Fibroblast of the aortic adventitia (primary cell): ENCODE results near the gene FAAP20. TPM values are rescaled to one million over a fixed set of nuclear protein-coding genes. Genes with fewer than 3 reads are reported as not detected.

ENCODE experiments used
- DNase-seq: peaks from one replicate; pipeline ENCODE4 v3.0.0-alpha.2; 2010; ENCODE audit warnings: low read depth
- H3K4me3 ChIP-seq: 2 replicates; pipeline ENCODE4 v1.5.1; 2011; ENCODE audit warnings: low read depth, mild to moderate bottlenecking, control low read depth, low read length, moderate library complexity
- total RNA-seq: library from RNA; depleted of rRNA; stranded (reverse); fragments of >200 nt; gene quantifications from 2 replicates; pipeline ENCODE4 v1.2.3, GENCODE V29; 2012; ENCODE audit warnings: low replicate concordance
- TF ChIP-seq, protein P1 (sequence below): IDR thresholded peaks from 2 replicates; pipeline ENCODE4 v1.5.1; 2011; ENCODE audit warnings: mild to moderate bottlenecking, low read length, control low read depth, inconsistent platforms; ENCODE audit not compliant: insufficient read depth

FAAP20 gene
- total RNA-seq, 1 donor: 23.2 TPM

DNA sequence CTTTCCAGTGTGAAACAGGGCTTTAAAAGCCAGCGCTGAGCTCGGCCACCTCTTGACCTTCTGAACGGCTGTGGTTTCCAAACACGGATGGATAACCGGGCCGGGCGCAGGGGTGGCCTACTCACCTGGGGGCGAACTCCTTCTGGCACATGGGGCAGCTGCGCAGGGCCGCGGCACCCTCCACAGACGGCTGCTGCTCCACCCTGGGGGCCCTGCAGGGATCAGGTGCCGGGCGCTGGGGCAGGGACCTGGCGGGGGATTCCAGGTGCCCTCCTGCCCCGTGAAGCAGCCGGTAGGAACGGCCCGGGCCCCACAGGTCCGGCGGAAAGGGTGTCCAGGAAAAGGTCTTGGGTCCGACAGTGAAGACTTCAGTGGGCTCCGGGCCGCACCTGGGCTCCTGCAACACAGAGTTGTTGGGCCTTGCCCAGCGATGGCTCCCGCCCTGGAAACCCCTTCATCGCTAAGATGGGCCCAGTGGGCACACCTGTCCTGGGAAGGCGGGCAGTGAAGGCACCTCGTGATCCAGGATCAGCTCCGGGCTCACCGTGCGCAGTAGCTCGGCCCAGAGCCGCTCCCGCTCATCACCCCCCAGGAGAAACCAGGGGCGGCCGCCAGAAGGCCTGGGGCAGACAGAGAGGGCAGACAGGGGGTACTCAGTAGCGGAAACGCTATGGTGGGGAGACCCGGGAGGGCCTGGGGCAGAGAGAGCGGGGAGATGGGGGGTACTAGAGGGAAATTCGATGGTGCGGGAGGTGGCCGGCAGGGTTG is 874 bp downstream of the FAAP20 start:
- DNase-seq: no peak
- peak overlapping the region; percentile 60 for H3K4me3 ChIP-seq
- TF ChIP-seq, protein P1, sequence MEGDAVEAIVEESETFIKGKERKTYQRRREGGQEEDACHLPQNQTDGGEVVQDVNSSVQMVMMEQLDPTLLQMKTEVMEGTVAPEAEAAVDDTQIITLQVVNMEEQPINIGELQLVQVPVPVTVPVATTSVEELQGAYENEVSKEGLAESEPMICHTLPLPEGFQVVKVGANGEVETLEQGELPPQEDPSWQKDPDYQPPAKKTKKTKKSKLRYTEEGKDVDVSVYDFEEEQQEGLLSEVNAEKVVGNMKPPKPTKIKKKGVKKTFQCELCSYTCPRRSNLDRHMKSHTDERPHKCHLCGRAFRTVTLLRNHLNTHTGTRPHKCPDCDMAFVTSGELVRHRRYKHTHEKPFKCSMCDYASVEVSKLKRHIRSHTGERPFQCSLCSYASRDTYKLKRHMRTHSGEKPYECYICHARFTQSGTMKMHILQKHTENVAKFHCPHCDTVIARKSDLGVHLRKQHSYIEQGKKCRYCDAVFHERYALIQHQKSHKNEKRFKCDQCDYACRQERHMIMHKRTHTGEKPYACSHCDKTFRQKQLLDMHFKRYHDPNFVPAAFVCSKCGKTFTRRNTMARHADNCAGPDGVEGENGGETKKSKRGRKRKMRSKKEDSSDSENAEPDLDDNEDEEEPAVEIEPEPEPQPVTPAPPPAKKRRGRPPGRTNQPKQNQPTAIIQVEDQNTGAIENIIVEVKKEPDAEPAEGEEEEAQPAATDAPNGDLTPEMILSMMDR: no peak

DNA sequence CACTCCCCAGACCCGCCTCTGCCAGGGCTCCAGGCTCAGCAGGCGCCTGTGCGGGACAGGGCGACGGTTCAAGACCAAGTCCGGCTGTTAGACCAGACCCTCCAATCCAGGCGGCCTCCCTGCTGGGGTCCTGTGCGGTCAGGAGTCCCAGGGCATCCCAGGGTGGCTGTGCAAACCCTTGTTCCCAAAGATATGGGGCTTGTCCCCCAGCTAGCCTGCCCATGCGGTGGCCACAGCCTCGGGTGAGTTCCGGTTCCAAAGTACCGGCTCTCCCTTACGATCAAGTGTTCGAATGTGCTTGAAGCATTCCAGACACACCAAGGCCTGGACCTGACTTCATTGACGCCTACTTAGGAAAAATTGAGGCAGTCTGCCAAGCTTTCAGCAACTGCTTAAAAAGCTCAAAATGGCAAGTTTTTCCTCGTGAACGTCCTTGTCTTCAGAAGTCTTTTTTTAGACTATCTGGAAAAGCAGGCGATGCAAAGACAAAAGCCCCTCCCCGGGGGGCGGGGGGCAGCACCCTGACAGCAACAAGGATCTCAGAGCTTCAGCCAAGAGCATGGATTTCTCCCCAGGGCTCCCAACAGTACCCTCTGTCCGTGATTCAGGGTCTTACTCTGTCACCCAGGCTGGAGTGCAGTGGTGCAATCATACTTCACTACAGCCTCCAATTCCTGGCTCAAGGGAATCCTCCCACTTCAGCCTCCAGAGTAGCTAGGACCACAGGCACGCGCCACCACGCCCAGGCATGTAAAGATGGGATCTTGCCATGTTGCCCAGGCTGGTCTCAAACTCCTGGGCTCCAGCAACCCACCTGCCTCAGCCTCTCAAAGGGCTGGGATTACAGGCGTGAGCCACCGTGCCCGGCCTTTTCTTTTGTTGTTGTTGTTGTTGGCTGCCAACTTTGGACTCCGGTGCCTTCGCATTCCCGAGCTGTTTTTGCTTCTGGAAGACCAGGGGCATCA is 2.3 kb downstream of the FAAP20 start:
- TF ChIP-seq, protein P1: no peak
- H3K4me3 ChIP-seq: peak overlapping the region; percentile 43
- peak; percentile 94 for DNase-seq

DNA sequence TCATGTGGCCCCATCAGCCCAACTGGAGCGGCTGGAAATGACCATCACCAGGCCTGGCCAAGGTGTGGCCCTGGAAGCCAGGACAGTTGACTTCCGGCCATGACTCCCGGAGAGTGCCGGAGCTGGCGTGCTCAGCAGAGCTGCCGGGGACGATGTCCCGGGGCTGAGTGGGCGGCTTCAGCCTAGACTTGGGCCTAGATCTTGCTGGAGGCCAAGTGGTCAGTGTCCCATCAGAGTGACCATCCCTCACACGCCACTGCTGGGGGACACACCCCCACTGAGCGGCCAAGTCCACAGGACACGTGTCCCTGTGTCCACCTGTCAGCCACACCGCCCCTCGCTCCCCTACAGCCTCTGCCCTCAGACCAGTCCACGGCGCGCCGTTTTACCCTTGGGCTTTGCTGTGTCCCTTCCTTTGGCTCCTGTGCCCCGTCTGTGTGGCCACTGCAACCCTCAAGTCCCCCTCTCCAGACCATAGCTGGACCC is 4.0 kb downstream of the FAAP20 start:
- DNase-seq: no peak
- H3K4me3 ChIP-seq: peak overlapping the region; percentile 71
- TF ChIP-seq, protein P1: no peak

DNA sequence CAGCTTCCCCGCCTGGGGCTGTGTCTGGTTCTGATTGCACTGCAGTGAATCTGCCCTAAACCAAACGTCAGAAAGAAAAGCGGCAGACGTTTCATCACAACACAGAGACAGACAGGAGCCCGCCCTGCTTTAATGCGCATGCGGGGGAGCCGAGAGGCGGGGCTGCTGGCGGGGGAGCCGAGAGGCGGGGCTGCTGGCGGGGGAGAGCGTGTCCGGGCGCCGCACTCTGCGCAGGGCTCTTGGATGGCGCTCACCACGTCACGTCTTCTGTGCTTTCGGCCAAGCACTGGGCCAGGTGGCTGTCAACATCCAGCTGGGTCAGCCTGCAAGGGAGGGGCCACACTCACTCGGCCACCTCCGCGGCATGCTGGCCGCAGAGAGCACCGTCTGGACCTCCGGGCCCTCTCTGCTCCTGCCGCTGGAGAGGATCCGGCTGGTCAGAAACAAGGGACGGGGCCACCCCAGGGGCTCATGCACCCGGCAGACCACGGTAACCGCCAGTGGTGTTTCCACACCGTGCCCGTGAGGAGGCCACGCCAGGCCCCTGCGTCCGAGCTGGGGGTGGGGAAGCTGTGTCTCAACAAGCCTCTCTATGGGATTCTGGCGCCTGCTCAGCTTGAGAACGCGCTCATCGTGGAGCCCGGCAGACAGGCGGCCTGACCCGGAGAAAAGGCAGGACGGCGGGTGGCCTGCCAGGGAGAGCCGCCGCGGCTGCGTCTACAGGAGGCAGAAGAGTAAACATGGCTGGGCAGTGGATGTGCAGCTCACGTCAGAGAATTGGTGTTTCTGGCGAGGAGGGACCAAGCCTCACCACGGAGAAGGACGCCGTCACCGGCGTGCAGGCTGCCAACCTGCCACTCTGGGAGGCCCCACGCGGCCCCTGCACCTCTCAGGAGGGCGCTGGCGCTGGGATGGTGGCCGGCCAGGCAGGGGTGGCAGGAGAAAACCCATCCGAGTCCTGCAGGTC is 4.8 kb downstream of the FAAP20 start:
- peak overlapping the region; percentile 71 for H3K4me3 ChIP-seq
- TF ChIP-seq, protein P1: no peak
- DNase-seq: peak; percentile 95

DNA sequence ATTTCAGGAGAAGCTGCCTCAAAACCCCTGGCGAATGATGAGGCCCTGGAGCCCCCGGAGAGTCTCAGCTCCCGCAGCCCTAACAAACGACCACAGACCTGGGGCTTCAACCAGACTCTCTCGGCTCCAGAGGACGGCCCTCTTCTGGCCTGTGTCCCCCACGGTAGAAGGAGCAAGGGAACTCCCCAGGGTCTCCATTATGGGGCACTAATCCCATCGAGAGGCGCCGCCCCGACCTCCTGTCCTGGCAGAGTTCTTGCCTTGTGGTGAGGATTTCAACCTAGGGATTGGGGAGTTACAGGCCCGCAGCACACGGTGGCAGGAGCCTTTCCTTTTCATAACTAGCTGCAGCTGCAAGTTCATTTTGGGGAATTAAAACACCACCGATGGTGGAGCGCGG is 6.2 kb downstream of the FAAP20 start:
- TF ChIP-seq, protein P1: no peak
- DNase-seq: no peak
- no peak overlapping the region for H3K4me3 ChIP-seq

DNA sequence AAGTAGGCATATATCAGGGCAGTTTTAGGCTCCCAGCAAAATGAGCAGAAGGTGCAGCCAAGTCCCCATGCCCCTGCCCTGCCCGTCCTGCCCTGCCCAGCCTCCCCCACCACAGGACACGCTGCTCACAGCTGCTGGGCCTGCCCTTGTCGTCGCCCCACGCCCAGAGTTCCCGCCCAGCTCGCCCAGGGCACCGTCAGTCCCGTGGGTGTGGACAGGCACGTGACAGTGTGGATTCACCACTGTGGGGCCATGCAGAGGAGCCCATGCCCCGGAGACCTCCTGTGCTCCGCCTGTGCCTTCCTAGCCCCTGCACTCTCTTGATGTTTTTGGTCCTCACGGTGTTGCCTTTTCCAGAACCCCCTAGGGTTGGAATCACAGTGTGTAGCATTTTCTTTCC is 7.0 kb downstream of the FAAP20 start:
- no peak for DNase-seq
- TF ChIP-seq, protein P1: no peak
- H3K4me3 ChIP-seq: no peak overlapping the region
